ENCODE results near the gene CACNB4.

CACNB4 gene

GRCh38 chr2:151790689-151791088 lies 308.2 kb downstream of the CACNB4 start:
- no peak for DNase-seq (ENCODE audit: low read depth, low spot score)

DNA sequence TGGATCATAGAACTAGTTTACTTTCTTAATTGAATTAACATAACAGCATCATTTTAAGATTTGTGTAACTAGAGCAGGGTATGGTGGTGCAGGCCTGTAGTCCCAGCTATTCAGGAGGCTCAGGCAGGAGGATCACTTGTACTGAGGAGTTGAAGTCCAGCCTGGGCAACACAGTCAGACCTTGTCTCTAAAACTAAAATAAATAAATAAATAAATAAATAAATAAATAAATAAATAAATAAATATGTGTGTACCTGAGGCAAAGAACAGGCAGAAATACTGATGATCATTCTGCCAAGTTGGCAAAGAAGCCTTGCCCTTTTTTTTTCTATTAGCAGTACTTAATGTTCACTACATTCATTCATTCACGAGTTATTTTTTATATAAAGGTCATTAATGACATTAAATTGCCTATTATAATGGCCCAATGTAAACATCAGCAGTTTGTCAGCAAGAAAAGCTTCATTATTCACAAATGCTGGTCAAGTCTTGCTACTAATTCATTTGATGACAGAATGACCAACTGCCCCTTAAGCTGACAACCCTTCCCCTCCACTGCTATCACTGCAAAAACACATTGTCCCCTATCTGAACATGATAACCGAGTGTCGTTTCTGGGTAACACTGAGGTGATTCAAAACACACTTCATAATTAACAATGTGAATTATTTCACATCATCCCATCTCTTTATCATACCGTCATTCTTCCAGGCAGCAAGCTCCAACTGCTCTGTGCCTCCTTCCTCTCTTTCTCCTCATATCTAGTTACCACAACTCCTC lies 309.6 kb downstream of the CACNB4 start:
- no peak for DNase-seq (ENCODE audit: low read depth, low spot score)

GRCh38 chr2:151786483-151786882 lies 312.4 kb downstream of the CACNB4 start:
- no peak for DNase-seq (ENCODE audit: low read depth, low spot score)

DNA sequence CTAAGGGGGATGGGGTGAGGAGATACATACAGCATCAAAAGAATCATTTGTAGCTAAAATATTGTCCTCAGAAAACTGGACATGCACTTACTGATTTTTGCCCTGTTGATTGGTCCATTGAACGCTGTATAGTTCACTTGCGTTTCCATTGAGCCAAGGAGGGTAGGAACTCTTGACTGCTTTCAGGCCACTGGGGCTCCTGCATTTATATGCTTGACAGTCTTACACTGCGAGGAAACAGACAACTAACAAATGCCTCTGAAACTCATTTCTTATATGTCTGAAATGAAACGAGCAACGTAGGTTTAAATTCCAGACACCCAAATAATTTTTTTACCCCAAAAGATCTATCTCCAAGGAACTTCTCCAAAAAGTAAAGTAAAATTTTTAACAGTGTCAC lies 312.8 kb downstream of the CACNB4 start:
- DNase-seq (ENCODE audit: low read depth, low spot score), result no peak

GRCh38 chr2:151783133-151783520 lies 315.7 kb downstream of the CACNB4 start:
- DNase-seq (ENCODE audit: low read depth, low spot score), result no peak
